GM12892 (cell line): ENCODE results near the gene ACSL1.
"Not testable (repeated sequence)": the region's sequence is repeated elsewhere in the genome, so short reads cannot be mapped to it uniquely, and the experiment has no call there.

Experiments
- POLR2A ChIP-seq: IDR thresholded peaks from 2 replicates; pipeline ENCODE4 v1.6.1; 2011; ENCODE audit warnings: low read depth, low read length, control low read depth
- POLR2AphosphoS5 ChIP-seq: IDR thresholded peaks from 2 replicates; pipeline ENCODE4 v1.6.1; 2011; ENCODE audit warnings: low read depth, low read length, control low read depth

DNA sequence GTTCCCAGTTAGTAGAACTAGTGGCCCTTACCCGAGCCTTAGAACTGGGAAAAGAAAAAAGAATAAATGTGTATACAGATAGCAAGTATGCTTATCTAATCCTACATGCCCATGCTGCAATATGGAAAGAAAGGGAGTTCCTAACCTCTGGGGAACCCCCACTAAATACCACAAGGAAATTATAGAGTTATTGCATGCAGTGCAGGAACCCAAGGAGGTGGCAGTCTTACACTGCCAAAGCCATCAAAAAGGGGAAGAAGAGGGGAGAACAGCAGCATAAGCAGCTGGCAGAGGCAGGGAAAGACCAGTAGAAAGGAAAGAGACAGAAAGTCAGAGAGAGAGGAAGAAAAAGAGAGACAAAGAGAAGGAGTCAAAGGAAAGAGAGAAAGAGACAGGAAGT is 86.2 kb downstream of the ACSL1 start:
- TF ChIP-seq POLR2A, POLR2AphosphoS5: not testable (repeated sequence)
